Measurements from ENCODE around the gene KL. TPM values are rescaled to one million over a fixed set of nuclear protein-coding genes. Genes with fewer than 3 reads are reported as not detected.

KL gene
- total and polyA plus RNA-seq, 12 donors = 0.24 to 2.8 (median 0.78) TPM

- H3K27ac ChIP-seq = peak overlapping the region in 2 of 5 donors; percentile 55 to 63
- DNase-seq = peak in 4 of 7 donors; percentile 9 to 67 (median 16)
- no peaks in the 10 kb centered on the region for H3K4me1 ChIP-seq (replicated peaks in 1 of 2)
- WGBS, 4 donors = 62 to 68% (median 65%) methylated on average over 15 of the region's 15 CpGs
- TF ChIP-seq CTCF (IDR thresholded peaks at IDR 0.05) (peak in 5 of 6 experiments; percentile 19 to 53 (median 32)), POLR2A (IDR thresholded peaks at IDR 0.05) (no peak)
- no peaks in the 10 kb centered on the region for H3K27me3 ChIP-seq
- intact Hi-C loops (cut with DNase I) = no loop called here
- H3K9me3 ChIP-seq (replicated peaks in 1 of 3) = no peaks in the 10 kb centered on the region
- H3K4me3 ChIP-seq = peak overlapping the region in 1 of 4 donors; percentile 56
- no peaks in the 10 kb centered on the region for H3K36me3 ChIP-seq (replicated peaks in 1 of 2)
Observed at GRCh38 chr13:33017323-33017929, 1.2 kb downstream of the KL start.

GRCh38 chr13:33018886-33019285 is 2.7 kb downstream of the KL start:
- no peak for TF ChIP-seq CTCF (IDR thresholded peaks at IDR 0.05)
- TF ChIP-seq POLR2A (IDR thresholded peaks at IDR 0.05) = no peak
- 83 to 89% (median 87%) methylated on average over 2 of the region's 2 CpGs for WGBS, 4 donors
- no peaks in the 10 kb centered on the region for H3K27me3 ChIP-seq
- H3K27ac ChIP-seq = peak overlapping the region in 1 of 5 donors; percentile 15
- intact Hi-C loops (cut with DNase I) = no loop called here
- no peak for DNase-seq
- no peaks in the 10 kb centered on the region for H3K9me3 ChIP-seq (replicated peaks in 1 of 3)
- H3K36me3 ChIP-seq (replicated peaks in 1 of 2) = no peaks in the 10 kb centered on the region
- no peaks in the 10 kb centered on the region for H3K4me1 ChIP-seq (replicated peaks in 1 of 2)
- no peak overlapping the region for H3K4me3 ChIP-seq

GRCh38 chr13:33022986-33023385 is 6.8 kb downstream of the KL start:
- intact Hi-C loops (cut with DNase I) = no loop called here
- no peak for TF ChIP-seq POLR2A (IDR thresholded peaks at IDR 0.05)
- no peak for TF ChIP-seq CTCF (IDR thresholded peaks at IDR 0.05)
- Histone ChIP-seq H3K27ac (no peak overlapping the region), H3K4me3 (no peak overlapping the region), H3K27me3 (no peaks in the 10 kb centered on the region), H3K4me1 (replicated peaks in 1 of 2) (no peaks in the 10 kb centered on the region), H3K9me3 (replicated peaks in 1 of 3) (no peaks in the 10 kb centered on the region), H3K36me3 (replicated peaks in 1 of 2) (no peaks in the 10 kb centered on the region)
- 68 to 83% (median 77%) methylated on average over 2 of the region's 2 CpGs for WGBS, 4 donors
- no peak for DNase-seq

GRCh38 chr13:33025220-33025744 is 9.1 kb downstream of the KL start:
- H3K27me3 ChIP-seq = no peaks in the 10 kb centered on the region
- no peak for TF ChIP-seq CTCF (IDR thresholded peaks at IDR 0.05)
- TF ChIP-seq POLR2A (IDR thresholded peaks at IDR 0.05) = no peak
- no peak for DNase-seq
- intact Hi-C loops (cut with DNase I) = no loop called here
- H3K27ac ChIP-seq = no peak overlapping the region
- H3K4me3 ChIP-seq = no peak overlapping the region
- H3K9me3 ChIP-seq (replicated peaks in 1 of 3) = no peaks in the 10 kb centered on the region
- H3K36me3 ChIP-seq (replicated peaks in 1 of 2) = no peaks in the 10 kb centered on the region
- no peaks in the 10 kb centered on the region for H3K4me1 ChIP-seq (replicated peaks in 1 of 2)
- WGBS, 4 donors = 72 to 82% (median 73%) methylated on average over 4 of the region's 4 CpGs

Data from adrenal gland (tissue), 12 donors.